GM13977 (cell line): ENCODE measurements around the gene SYNDIG1L.

Experiments used
- DNase-seq: peaks from one replicate; pipeline ENCODE4 v3.0.0; 2012; ENCODE audit warnings: low spot score
- CTCF ChIP-seq: IDR thresholded peaks from 2 replicates; pipeline ENCODE4 v1.5.1; 2012; ENCODE audit warnings: mild to moderate bottlenecking, control low read depth; ENCODE audit not compliant: insufficient read depth; ENCODE audit errors: extremely low read depth, missing control alignments
- in situ Hi-C: fragments of 300-500 bp; cut with MboI; formaldehyde crosslinking; loops from one replicate; pipeline ENCODE4 v1.12.0; 2022; ENCODE audit warnings: low sequenced_read_pairs, low pct_unique_long_range_greater_than_20kb, mixed read lengths, inconsistent platforms; ENCODE audit not compliant: unreplicated experiment

SYNDIG1L gene

GRCh38 chr14:74357585-74357984 is 68.4 kb downstream of the SYNDIG1L start:
- DNase-seq, result no peak
- in situ Hi-C loops, result no loop called here
- no peak for TF ChIP-seq CTCF

- no peak for DNase-seq
- no peak for TF ChIP-seq CTCF
- in situ Hi-C loops, result no loop called here
Observed at GRCh38 chr14:74356892-74357575, 69.0 kb downstream of the SYNDIG1L start.
